NCI-H128 (cell line): ENCODE results near the gene OSTF1.

Experiments used
- DNase-seq: peaks from one replicate; lab custom pipeline; 2025; ENCODE audit not compliant: unreplicated experiment; lab: John Stamatoyannopoulos, UW

Gene OSTF1

GRCh38 chr9:75087824-75088645 lies at the start of gene OSTF1, which contains the start of gene NMRK1:
OSTF1 (plus strand) TSS chr9:75088514; CDS start chr9:75088693, 179 bp downstream.
NMRK1 (minus strand) TSS chr9:75088155; CDS start chr9:75083115, 5,040 bp downstream.
- DNase-seq, result peak; percentile 87

- no peak for DNase-seq
Observed at GRCh38 chr9:75039009-75039408, 49.3 kb upstream of the OSTF1 start.

GRCh38 chr9:75039801-75040200 lies 48.5 kb upstream of the OSTF1 start:
- no peak for DNase-seq

- no peak for DNase-seq
Observed at GRCh38 chr9:75041041-75041440, 47.3 kb upstream of the OSTF1 start.

GRCh38 chr9:75046725-75047345 lies 41.5 kb upstream of the OSTF1 start:
- DNase-seq, result no peak

GRCh38 chr9:75047506-75047905 lies 40.8 kb upstream of the OSTF1 start:
- DNase-seq, result no peak

GRCh38 chr9:75051285-75051684 lies 37.0 kb upstream of the OSTF1 start:
- DNase-seq, result no peak

- DNase-seq, result no peak
Observed at GRCh38 chr9:75053869-75054268, 34.4 kb upstream of the OSTF1 start.

GRCh38 chr9:75054368-75055001 lies 33.8 kb upstream of the OSTF1 start:
- DNase-seq, result no peak

GRCh38 chr9:75061169-75061568 lies 27.1 kb upstream of the OSTF1 start:
- DNase-seq, result no peak

- DNase-seq, result no peak
Observed at GRCh38 chr9:75063556-75064305, 24.6 kb upstream of the OSTF1 start.

GRCh38 chr9:75064307-75065025 lies 23.8 kb upstream of the OSTF1 start:
- no peak for DNase-seq

GRCh38 chr9:75065510-75065909 lies 22.8 kb upstream of the OSTF1 start:
- DNase-seq, result no peak

- DNase-seq, result no peak
Observed at GRCh38 chr9:75067894-75068293, 20.4 kb upstream of the OSTF1 start.

- DNase-seq, result no peak
Observed at GRCh38 chr9:75069171-75069570, 19.1 kb upstream of the OSTF1 start.

- no peak for DNase-seq
Observed at GRCh38 chr9:75071530-75072122, 16.7 kb upstream of the OSTF1 start.

- no peak for DNase-seq
Observed at GRCh38 chr9:75072895-75073294, 15.4 kb upstream of the OSTF1 start.

- DNase-seq, result no peak
Observed at GRCh38 chr9:75081632-75082031, 6.7 kb upstream of the OSTF1 start.

GRCh38 chr9:75083188-75083970 lies 4.9 kb upstream of the OSTF1 start:
- no peak for DNase-seq
